Nephron (organoid): Measurements from ENCODE around the gene TTC23.

Source experiments
- H3K27ac Mint-ChIP-seq, 3 experiments: 2 replicates each; pipeline ENCODE4 v1.8.0; 2020; ENCODE audit warnings: mixed read lengths in 3 of 3, mild to moderate bottlenecking in 2 of 3, moderate library complexity in 1 of 3
- H3K27me3 Mint-ChIP-seq: 2 replicates; pipeline ENCODE4 v1.8.0; 2021; ENCODE audit warnings: low read depth, mild to moderate bottlenecking, moderate library complexity, mixed read lengths
- H3K36me3 Mint-ChIP-seq: 2 replicates; pipeline ENCODE4 v1.8.0; 2020; ENCODE audit warnings: low read depth, mixed read lengths
- H3K4me1 Mint-ChIP-seq: 2 replicates; pipeline ENCODE4 v1.8.0; 2020; ENCODE audit warnings: mixed read lengths
- H3K4me3 Mint-ChIP-seq, 3 experiments: 2 replicates each; pipeline ENCODE4 v1.8.0; 2020; ENCODE audit warnings: mild to moderate bottlenecking in 3 of 3, mixed read lengths in 3 of 3, moderate library complexity in 2 of 3
- H3K9me3 Mint-ChIP-seq: 2 replicates; pipeline ENCODE4 v1.8.0; 2020; ENCODE audit warnings: mixed read lengths
- CTCF ChIP-seq, 3 experiments: fragments of 200-600 bp; sonication (generic); IDR thresholded peaks; one replicate each; pipeline ENCODE4 v1.5.0; 2021; ENCODE audit warnings: antibody characterized with exemption in 3 of 3; ENCODE audit not compliant: unreplicated experiment in 3 of 3

Gene TTC23

DNA sequence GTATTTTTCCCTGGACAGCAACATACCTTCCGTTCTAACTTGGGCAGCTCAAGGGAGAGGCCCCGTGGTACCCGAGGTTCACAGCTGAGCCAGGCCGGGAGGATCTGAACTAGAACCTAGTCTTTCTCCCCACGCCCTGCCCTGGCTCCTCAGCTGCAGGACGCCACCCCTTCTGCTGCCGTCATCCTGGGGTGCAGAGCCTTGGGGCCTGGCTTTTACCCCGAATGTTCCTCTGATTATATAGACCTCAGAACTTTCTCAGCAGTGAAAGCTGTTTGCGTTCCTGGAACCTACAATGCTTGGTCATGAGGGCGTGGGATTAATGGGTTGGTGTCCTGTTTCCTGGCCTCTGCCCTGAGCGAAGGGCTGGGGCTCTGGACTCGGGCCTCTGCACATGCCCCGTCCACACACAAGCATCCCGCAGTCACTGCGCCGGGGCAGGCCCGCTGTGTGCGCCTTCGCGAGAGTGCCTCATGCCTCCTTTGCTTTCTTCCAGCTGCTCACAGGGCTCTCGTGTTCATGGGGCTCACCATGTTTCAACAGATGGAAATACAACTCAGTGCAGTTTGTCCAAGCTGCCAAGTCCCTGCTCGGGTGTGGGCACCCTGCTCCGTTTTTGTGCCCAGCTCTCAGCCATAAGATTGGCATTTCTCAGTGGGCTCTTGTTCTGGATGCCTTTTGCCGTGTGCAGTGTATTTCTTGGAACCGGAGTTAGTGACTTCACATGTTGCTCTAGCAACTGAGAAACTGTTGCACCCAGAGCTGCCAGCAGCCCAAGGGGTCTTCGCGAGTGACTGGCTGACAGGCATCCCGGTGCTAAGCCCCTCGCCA lies 124.1 kb downstream of the TTC23 start:
- Mint-ChIP-seq H3K4me3 (no peak overlapping the region), H3K27ac (peak overlapping the region in 1 of 3 experiments; percentile 54), H3K9me3 (no peaks in the 10 kb centered on the region), H3K36me3 (peaks cover 16% of the 10 kb centered on the region), H3K4me1 (peaks cover 28% of the 10 kb centered on the region), H3K27me3 (no peaks in the 10 kb centered on the region)
- no peak for TF ChIP-seq CTCF (IDR thresholded peaks at IDR 0.05; ENCODE audit: unreplicated experiment in 3 of 3)

GRCh38 chr15:99124641-99125040 lies 124.7 kb downstream of the TTC23 start:
- Mint-ChIP-seq H3K4me3 (no peak overlapping the region), H3K9me3 (no peaks in the 10 kb centered on the region), H3K27ac (peak overlapping the region in 1 of 3 experiments; percentile 84), H3K4me1 (peaks cover 33% of the 10 kb centered on the region), H3K27me3 (no peaks in the 10 kb centered on the region), H3K36me3 (peaks cover 10% of the 10 kb centered on the region)
- TF ChIP-seq CTCF (IDR thresholded peaks at IDR 0.05; ENCODE audit: unreplicated experiment in 3 of 3) = no peak

- H3K9me3 Mint-ChIP-seq = no peaks in the 10 kb centered on the region
- peak overlapping the region; percentile 74 to 84 (median 84) for H3K27ac Mint-ChIP-seq
- H3K4me3 Mint-ChIP-seq = peak overlapping the region; percentile 53 to 60 (median 56)
- H3K36me3 Mint-ChIP-seq = peaks cover 2% of the 10 kb centered on the region
- no peaks in the 10 kb centered on the region for H3K27me3 Mint-ChIP-seq
- peaks cover 33% of the 10 kb centered on the region for H3K4me1 Mint-ChIP-seq
- TF ChIP-seq CTCF (IDR thresholded peaks at IDR 0.05; ENCODE audit: unreplicated experiment in 3 of 3) = no peak
Measured at GRCh38 chr15:99123713-99124451, 125.5 kb downstream of the TTC23 start.

DNA sequence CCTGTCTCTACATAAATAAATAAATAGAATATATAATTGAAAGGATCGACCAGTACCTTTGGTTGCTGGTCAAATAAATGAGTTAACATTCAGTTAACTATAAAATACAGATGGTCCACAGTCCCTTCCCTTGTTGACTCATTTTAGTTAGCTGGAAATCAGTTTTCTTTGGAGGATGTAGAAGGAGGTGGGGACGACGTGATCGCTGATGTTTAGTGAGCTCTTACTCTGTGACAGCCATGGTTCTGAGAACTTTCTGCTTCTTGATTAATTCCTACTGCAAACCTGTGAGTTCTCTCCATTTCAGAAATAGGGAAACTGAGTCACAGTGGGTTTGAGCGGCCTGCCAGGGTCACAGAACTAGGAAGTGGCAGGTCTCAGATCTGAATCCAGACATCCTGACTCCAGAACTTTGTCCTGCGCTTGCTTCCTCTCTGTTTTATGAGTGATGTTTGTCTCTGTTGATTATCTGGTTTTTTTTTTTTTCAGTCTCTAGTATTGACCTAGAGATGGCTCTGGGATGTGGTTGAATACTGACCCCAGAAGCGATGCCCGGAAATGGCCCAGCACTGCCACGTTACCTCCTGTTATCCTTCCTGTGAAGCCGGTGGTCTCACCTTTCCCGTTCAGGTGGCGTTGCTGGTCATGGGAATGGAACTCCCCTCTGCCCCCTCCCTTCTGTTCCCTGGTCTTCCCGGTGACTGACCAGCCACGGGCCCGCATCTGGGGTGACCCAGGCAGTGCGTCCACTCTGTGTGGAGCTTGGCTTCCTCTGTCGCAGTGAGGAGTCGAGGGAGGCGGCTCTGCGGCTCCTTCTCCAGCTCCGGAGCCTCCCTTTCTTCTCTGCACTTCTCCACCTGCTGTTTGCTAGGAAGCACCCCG lies 126.3 kb downstream of the TTC23 start:
- Mint-ChIP-seq H3K27ac (peak overlapping the region; percentile 74 to 84 (median 84)), H3K4me3 (peak overlapping the region; percentile 53 to 60 (median 56)), H3K27me3 (no peaks in the 10 kb centered on the region), H3K36me3 (no peaks in the 10 kb centered on the region), H3K4me1 (peaks cover 33% of the 10 kb centered on the region), H3K9me3 (no peaks in the 10 kb centered on the region)
- TF ChIP-seq CTCF (IDR thresholded peaks at IDR 0.05; ENCODE audit: unreplicated experiment in 3 of 3) = no peak

DNA sequence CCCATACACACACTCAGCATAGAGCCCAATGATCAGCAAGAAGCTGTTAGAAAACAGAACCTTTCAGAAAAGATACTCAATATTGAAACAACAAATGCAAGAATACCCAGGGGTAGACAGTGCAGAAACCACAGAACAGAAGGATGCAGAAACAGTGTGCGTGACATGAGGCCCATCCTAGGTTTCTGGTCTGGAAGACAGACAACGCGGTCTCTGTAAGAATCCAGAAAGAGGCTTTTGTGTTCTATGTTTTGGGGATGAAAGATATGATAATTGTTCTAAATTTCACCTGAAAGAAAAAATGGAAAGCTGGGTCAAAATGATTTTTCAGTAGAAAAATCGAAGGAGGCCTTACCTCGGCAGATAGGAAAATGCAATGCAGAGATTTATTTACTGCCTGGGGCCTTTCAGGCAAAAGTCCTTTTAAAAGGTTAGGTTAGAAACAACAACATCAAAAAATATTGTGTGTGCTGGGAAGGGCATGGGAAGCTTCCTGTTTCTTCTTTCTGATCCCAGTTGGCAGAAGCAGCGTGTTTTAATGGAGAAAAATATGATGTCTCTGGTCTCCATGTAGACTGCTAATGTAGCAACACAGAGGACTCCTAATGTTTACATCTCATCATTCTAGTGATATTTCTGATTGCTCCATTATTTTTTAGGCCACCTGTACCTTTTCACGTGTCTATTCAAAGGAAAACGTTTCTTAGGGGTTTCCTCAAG lies 127.5 kb downstream of the TTC23 start:
- no peak for TF ChIP-seq CTCF (IDR thresholded peaks at IDR 0.05; ENCODE audit: unreplicated experiment in 3 of 3)
- Mint-ChIP-seq H3K9me3 (no peaks in the 10 kb centered on the region), H3K27me3 (no peaks in the 10 kb centered on the region), H3K36me3 (no peaks in the 10 kb centered on the region), H3K4me1 (peaks cover 33% of the 10 kb centered on the region), H3K4me3 (no peak overlapping the region), H3K27ac (peak overlapping the region in 2 of 3 experiments; percentile 21 to 29)
